Measurements from ENCODE around the gene EIF4EBP3. TPM values are rescaled to one million over a fixed set of nuclear protein-coding genes. Genes with fewer than 3 reads are reported as not detected.

The EIF4EBP3 gene
- total and polyA plus RNA-seq, 9 of the 15 experiments (the other 6 are each of a cell fraction or from before 2014, with no cell fraction given) = 1.3 to 7.5 (median 3.8) TPM

DNA sequence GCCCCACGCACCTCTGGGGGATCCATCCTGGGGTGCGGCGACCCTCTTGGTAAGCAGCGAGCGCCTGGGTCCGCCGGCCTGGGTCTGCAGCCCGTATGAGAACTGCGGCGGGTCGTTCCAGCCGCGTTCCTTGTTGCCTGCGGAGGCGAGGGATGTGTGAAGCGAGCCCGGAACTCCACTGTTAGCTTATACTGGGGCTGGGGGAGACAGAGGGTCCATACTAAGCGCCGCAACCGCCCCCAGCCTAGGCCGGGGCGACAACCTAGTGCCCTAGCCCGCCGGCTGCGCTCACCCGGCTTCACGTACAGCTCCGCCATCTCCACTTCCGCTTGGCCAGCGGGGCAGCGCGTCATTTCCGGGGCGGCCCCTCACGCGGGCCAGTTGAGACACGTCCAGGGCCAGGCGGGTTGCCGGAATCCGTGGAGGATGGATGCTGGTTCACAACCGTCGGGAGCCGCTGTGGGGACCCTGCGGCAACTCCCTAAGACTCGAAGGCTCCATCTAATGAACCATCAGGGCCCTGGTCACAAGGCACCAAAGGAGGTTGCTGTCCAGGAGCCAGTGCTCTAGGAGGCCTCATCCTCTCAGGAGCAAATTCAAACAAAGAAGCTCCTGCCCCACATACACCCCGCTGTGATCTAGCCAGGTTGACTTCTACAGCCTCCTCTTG is 9.8 kb downstream of the EIF4EBP3 start, which contains the start of gene SRA1 (continued):
- TF ChIP-seq NCOR1 (IDR thresholded peaks at IDR 0.05) (0 out of 2 replicates have a peak, but pooled peaks have one; percentile 19), ZNF445 (CRISPR knock-in tag; IDR thresholded peaks at IDR 0.05; ENCODE audit: low read depth) (no peak), ARID2 (IDR thresholded peaks at IDR 0.05) (no peak), STAT5A (IDR thresholded peaks at IDR 0.05; ENCODE audit: borderline replicate concordance, low read length) (peak; percentile 37; the same call in 1 of the 2 replicates), EHMT2 (IDR thresholded peaks at IDR 0.05) (no peak; the same call in 1 of the 2 replicates), RBFOX2 (IDR thresholded peaks at IDR 0.05; ENCODE audit: low read depth, low read length) (peak; percentile 99), TAL1 (IDR thresholded peaks at IDR 0.05) (no peak), ZNF146 (CRISPR knock-in tag; IDR thresholded peaks at IDR 0.05; ENCODE audit: unreplicated experiment) (no peak), CREB1 (IDR thresholded peaks at IDR 0.05) (peak; percentile 90), CREB1 (CRISPR knock-in tag; IDR thresholded peaks at IDR 0.05) (peak; percentile 94), U2AF2 (optimal IDR thresholded peaks at IDR 0.05; ENCODE audit: low read depth, low read length) (no peak), MIER1 (IDR thresholded peaks at IDR 0.05; ENCODE audit: low read depth) (no peak), KDM1A (IDR thresholded peaks at IDR 0.05) (no peak), SIRT6 (IDR thresholded peaks at IDR 0.05; ENCODE audit: low read depth, low read length) (no peak), FOXK1 (CRISPR knock-in tag; IDR thresholded peaks at IDR 0.05; ENCODE audit: borderline replicate concordance) (no peak), PTBP1 (IDR thresholded peaks at IDR 0.05; ENCODE audit: low read depth, low read length) (0 out of 2 replicates have a peak, but pooled peaks have one; percentile 39), POLR2G (IDR thresholded peaks at IDR 0.05; ENCODE audit: low read depth, low read length) (peak; percentile 99), HDAC3 (IDR thresholded peaks at IDR 0.05; ENCODE audit: borderline replicate concordance, partially characterized antibody) (no peak)
- TF ChIP-seq, protein P1, sequence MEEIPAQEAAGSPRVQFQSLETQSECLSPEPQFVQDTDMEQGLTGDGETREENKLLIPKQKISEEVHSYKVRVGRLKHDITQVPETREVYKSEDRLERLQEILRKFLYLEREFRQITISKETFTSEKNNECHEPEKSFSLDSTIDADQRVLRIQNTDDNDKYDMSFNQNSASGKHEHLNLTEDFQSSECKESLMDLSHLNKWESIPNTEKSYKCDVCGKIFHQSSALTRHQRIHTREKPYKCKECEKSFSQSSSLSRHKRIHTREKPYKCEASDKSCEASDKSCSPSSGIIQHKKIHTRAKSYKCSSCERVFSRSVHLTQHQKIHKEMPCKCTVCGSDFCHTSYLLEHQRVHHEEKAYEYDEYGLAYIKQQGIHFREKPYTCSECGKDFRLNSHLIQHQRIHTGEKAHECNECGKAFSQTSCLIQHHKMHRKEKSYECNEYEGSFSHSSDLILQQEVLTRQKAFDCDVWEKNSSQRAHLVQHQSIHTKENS (CRISPR knock-in tag; IDR thresholded peaks at IDR 0.05) = no peak
- TF ChIP-seq, protein P2, sequence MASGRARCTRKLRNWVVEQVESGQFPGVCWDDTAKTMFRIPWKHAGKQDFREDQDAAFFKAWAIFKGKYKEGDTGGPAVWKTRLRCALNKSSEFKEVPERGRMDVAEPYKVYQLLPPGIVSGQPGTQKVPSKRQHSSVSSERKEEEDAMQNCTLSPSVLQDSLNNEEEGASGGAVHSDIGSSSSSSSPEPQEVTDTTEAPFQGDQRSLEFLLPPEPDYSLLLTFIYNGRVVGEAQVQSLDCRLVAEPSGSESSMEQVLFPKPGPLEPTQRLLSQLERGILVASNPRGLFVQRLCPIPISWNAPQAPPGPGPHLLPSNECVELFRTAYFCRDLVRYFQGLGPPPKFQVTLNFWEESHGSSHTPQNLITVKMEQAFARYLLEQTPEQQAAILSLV (tag; IDR thresholded peaks at IDR 0.05) = no peak
- TF ChIP-seq, protein P3, sequence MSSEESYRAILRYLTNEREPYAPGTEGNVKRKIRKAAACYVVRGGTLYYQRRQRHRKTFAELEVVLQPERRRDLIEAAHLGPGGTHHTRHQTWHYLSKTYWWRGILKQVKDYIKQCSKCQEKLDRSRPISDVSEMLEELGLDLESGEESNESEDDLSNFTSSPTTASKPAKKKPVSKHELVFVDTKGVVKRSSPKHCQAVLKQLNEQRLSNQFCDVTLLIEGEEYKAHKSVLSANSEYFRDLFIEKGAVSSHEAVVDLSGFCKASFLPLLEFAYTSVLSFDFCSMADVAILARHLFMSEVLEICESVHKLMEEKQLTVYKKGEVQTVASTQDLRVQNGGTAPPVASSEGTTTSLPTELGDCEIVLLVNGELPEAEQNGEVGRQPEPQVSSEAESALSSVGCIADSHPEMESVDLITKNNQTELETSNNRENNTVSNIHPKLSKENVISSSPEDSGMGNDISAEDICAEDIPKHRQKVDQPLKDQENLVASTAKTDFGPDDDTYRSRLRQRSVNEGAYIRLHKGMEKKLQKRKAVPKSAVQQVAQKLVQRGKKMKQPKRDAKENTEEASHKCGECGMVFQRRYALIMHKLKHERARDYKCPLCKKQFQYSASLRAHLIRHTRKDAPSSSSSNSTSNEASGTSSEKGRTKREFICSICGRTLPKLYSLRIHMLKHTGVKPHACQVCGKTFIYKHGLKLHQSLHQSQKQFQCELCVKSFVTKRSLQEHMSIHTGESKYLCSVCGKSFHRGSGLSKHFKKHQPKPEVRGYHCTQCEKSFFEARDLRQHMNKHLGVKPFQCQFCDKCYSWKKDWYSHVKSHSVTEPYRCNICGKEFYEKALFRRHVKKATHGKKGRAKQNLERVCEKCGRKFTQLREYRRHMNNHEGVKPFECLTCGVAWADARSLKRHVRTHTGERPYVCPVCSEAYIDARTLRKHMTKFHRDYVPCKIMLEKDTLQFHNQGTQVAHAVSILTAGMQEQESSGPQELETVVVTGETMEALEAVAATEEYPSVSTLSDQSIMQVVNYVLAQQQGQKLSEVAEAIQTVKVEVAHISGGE (CRISPR knock-in tag; IDR thresholded peaks at IDR 0.05) = peak in 2 of 3 experiments; percentile 55 to 88; a peak in 4 of 6 replicates
- TF ChIP-seq, protein P4, sequence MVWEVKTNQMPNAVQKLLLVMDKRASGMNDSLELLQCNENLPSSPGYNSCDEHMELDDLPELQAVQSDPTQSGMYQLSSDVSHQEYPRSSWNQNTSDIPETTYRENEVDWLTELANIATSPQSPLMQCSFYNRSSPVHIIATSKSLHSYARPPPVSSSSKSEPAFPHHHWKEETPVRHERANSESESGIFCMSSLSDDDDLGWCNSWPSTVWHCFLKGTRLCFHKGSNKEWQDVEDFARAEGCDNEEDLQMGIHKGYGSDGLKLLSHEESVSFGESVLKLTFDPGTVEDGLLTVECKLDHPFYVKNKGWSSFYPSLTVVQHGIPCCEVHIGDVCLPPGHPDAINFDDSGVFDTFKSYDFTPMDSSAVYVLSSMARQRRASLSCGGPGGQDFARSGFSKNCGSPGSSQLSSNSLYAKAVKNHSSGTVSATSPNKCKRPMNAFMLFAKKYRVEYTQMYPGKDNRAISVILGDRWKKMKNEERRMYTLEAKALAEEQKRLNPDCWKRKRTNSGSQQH (CRISPR knock-in tag; IDR thresholded peaks at IDR 0.05) = no peak
